PFSK-1 (cell line): ENCODE data around the gene G3BP1.

Experiments
- FOXP2 ChIP-seq: optimal IDR thresholded peaks from 2 replicates; pipeline ENCODE3; 2011; ENCODE audit warnings: borderline replicate concordance, control low read depth, inconsistent platforms; ENCODE audit not compliant: insufficient read depth; ENCODE audit errors: extremely low read length, extremely low read depth
- POLR2AphosphoS5 ChIP-seq: IDR thresholded peaks from 2 replicates; pipeline ENCODE4 v1.6.1; 2012; ENCODE audit warnings: low read depth, mild to moderate bottlenecking, control low read depth, low read length, moderate library complexity
- REST ChIP-seq, 2 experiments: IDR thresholded peaks; 2 replicates each; pipeline versions ENCODE4 v1.6.1 to v1.8.0; 2011 to 2012; ENCODE audit warnings: low read depth in 2 of 2, low read length in 2 of 2, control low read depth in 1 of 2, inconsistent platforms in 1 of 2, mild to moderate bottlenecking in 1 of 2, moderate library complexity in 1 of 2; ENCODE audit not compliant: insufficient read depth in 1 of 2
- SIN3A ChIP-seq: IDR thresholded peaks from 2 replicates; pipeline ENCODE4 v1.6.1; 2012; ENCODE audit warnings: mild to moderate bottlenecking, low read length, moderate library complexity, borderline replicate concordance; ENCODE audit not compliant: insufficient read depth
- TAF1 ChIP-seq: IDR thresholded peaks from 2 replicates; pipeline ENCODE4 v1.6.1; 2012; ENCODE audit warnings: low read length, control low read depth, borderline replicate concordance; ENCODE audit not compliant: insufficient read depth

- TF ChIP-seq POLR2AphosphoS5 (no peak), SIN3A (no peak), REST (IDR thresholded peaks at IDR 0.05; ENCODE audit: insufficient read depth in 1 of 2, low read depth in 2 of 2, low read length in 2 of 2) (no peak), FOXP2 (no peak), TAF1 (no peak)
Measured at GRCh38 chr5:151755383-151755782, 16.4 kb upstream of the G3BP1 start.
